Transverse colon (tissue), 4 donors: ENCODE measurements around the gene CDH19. TPM values are rescaled to one million over a fixed set of nuclear protein-coding genes. Genes with fewer than 3 reads are reported as not detected.

Source experiments
- DNase-seq: peaks from one replicate; pipeline ENCODE4 v3.0.0-alpha.2; 2019
- H3K27ac ChIP-seq, 4 donors: fragments of 200-600 bp; sonication (generic); 2 replicates each; pipeline ENCODE4 v1.5.1; 2016 to 2018; ENCODE audit warnings: inconsistent platforms in 4 of 4
- H3K27me3 ChIP-seq: fragments of 200-600 bp; sonication (generic); 2 replicates; pipeline ENCODE4 v1.5.1; 2017; ENCODE audit warnings: inconsistent platforms
- H3K36me3 ChIP-seq, 4 donors: fragments of 200-600 bp; sonication (generic); 2 replicates each; pipeline ENCODE4 v1.5.1; 2017 to 2019; ENCODE audit warnings: inconsistent platforms in 4 of 4
- H3K4me1 ChIP-seq, 4 donors: fragments of 200-600 bp; sonication (generic); 2 replicates each; pipeline ENCODE4 v1.5.1; 2017 to 2020; ENCODE audit warnings: inconsistent platforms in 4 of 4
- H3K4me3 ChIP-seq, 4 donors: fragments of 200-600 bp; sonication (generic); 1 replicate in 1 of 4; 2 replicates in 3 of 4; pipeline versions ENCODE4 v1.5.1 to v1.6.1; 2017 to 2019; ENCODE audit warnings: inconsistent platforms in 4 of 4
- H3K9me3 ChIP-seq, 2 donors: fragments of 200-600 bp; sonication (generic); 2 replicates each; pipeline ENCODE4 v1.5.1; 2017 to 2019; ENCODE audit warnings: inconsistent platforms in 2 of 2
- CTCF ChIP-seq, 5 experiments: fragments of 200-600 bp in 3 of 5; fragments of 450-650 bp in 2 of 5; sonication (generic) in 3 of 5; IDR thresholded peaks; 1 replicate in 2 of 5; 2 replicates in 3 of 5; pipeline ENCODE4 v1.5.1; 2016 to 2017; ENCODE audit warnings: antibody characterized with exemption in 5 of 5, inconsistent platforms in 3 of 5, mild to moderate bottlenecking in 2 of 5, moderate library complexity in 1 of 5
- EP300 ChIP-seq: sonication (generic); formaldehyde crosslinking; IDR thresholded peaks from one replicate; pipeline ENCODE4 v1.6.1; 2017; ENCODE audit warnings: antibody characterized with exemption, low read depth
- POLR2A ChIP-seq: fragments of 450-650 bp; IDR thresholded peaks from one replicate; pipeline ENCODE4 v1.6.1; 2016; ENCODE audit warnings: antibody characterized with exemption, mild to moderate bottlenecking, moderate library complexity
- POLR2AphosphoS5 ChIP-seq, 3 donors: sonication (generic); formaldehyde crosslinking; IDR thresholded peaks; one replicate each; pipeline ENCODE4 v1.6.1; 2016; ENCODE audit warnings: antibody characterized with exemption in 3 of 3
- WGBS, 2 donors: methylation state at CpG; one replicate each; pipeline ENCODE4 v1.1.5; 2018; ENCODE audit warnings: low coverage in 1 of 2; 5-methylcytosine and 5-hydroxymethylcytosine counted together
- in situ Hi-C, 4 donors: fragments of 200-750 bp; cut with MboI; loops; one replicate each; pipeline versions ENCODE4 v1.15.0 to v1.15.1; 2017; ENCODE audit warnings: low sequenced_read_pairs in 3 of 4, low pct_ligation_motif_present in 1 of 4, low pct_unique_long_range_greater_than_20kb in 1 of 4
- intact Hi-C: fragments of 100-400 bp; cut with DNase I; formaldehyde crosslinking; loops from one replicate; pipeline ENCODE4 v1.15.1; 2023; ENCODE audit warnings: low total_unique reads
- total RNA-seq, 4 donors: library from RNA; depleted of rRNA; stranded (reverse); fragments of >200 nt; gene quantifications; one replicate each; pipeline ENCODE4 v1.1.0, GENCODE V29; 2016

The CDH19 gene
- total RNA-seq, 4 donors from 2014 or later, result 8.2 to 57.1 (median 8.7) TPM

GRCh38 chr18:66641056-66641455 lies 37.2 kb upstream of the CDH19 start:
- in situ Hi-C loops (no loop called here), intact Hi-C loops (no loop called here)
- Histone ChIP-seq H3K4me1 (peaks cover 0 to 6% (median 0%) of the 10 kb centered on the region in 4 donors), H3K4me3 (no peak overlapping the region), H3K36me3 (no peaks in the 10 kb centered on the region), H3K27me3 (no peaks in the 10 kb centered on the region), H3K9me3 (no peaks in the 10 kb centered on the region), H3K27ac (no peak overlapping the region)
- TF ChIP-seq EP300, result no peak
- no peak for DNase-seq
- WGBS, 2 donors, result 79 to 84% methylated on average over 4 of the region's 4 CpGs

GRCh38 chr18:66640431-66640830 lies 36.5 kb upstream of the CDH19 start:
- no peaks in the 10 kb centered on the region for H3K9me3 ChIP-seq
- H3K36me3 ChIP-seq, result no peaks in the 10 kb centered on the region
- TF ChIP-seq CTCF (IDR thresholded peaks at IDR 0.05), result no peak
- TF ChIP-seq POLR2A, result no peak
- TF ChIP-seq POLR2AphosphoS5 (IDR thresholded peaks at IDR 0.05), result no peak
- TF ChIP-seq EP300, result no peak
- H3K4me3 ChIP-seq, result no peak overlapping the region
- WGBS, 2 donors, result 38 to 41% methylated on average over 3 to 4 of the region's 4 CpGs
- peak; percentile 17 for DNase-seq
- H3K27me3 ChIP-seq, result no peaks in the 10 kb centered on the region
- peaks cover 0 to 6% (median 0%) of the 10 kb centered on the region in 4 donors for H3K4me1 ChIP-seq
- intact Hi-C loops (no loop called here), in situ Hi-C loops (no loop called here)
- H3K27ac ChIP-seq, result no peak overlapping the region

GRCh38 chr18:66638856-66639629 lies 35.2 kb upstream of the CDH19 start:
- intact Hi-C loops, result no loop called here
- in situ Hi-C loops, result no loop called here
- Histone ChIP-seq H3K27me3 (no peaks in the 10 kb centered on the region), H3K9me3 (no peaks in the 10 kb centered on the region), H3K4me3 (no peak overlapping the region), H3K27ac (no peak overlapping the region), H3K36me3 (no peaks in the 10 kb centered on the region), H3K4me1 (peaks cover 0 to 6% (median 0%) of the 10 kb centered on the region in 4 donors)
- WGBS, 2 donors, result 29 to 42% methylated on average over 5 of the region's 5 CpGs
- no peak for TF ChIP-seq POLR2A
- no peak for TF ChIP-seq CTCF (IDR thresholded peaks at IDR 0.05)
- no peak for TF ChIP-seq EP300
- TF ChIP-seq POLR2AphosphoS5 (IDR thresholded peaks at IDR 0.05), result no peak
- no peak for DNase-seq

DNA sequence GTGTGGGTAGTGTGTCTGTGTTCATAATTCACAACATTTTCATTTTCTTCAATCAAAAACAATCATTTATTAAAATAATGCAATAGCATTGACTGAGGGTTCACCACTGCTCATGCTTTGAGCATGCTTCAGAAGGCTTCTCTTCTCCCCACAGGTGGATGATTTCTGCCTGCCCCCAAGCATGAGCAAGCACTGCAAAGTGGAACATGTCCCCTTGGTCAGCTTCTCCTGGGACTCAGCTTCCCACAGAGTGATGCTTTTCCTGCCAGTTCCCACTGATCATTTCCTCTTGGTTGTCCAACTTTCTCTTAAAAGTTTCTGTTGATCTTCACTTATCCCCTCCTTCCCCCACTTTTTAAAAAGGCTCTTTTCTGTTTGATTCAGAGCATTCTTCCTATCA lies 31.5 kb upstream of the CDH19 start:
- intact Hi-C loops, result no loop called here
- Histone ChIP-seq H3K36me3 (no peaks in the 10 kb centered on the region), H3K9me3 (no peaks in the 10 kb centered on the region), H3K27me3 (no peaks in the 10 kb centered on the region), H3K4me3 (no peak overlapping the region), H3K27ac (no peak overlapping the region), H3K4me1 (peaks cover 0 to 6% (median 0%) of the 10 kb centered on the region in 4 donors)
- no peak for TF ChIP-seq CTCF (IDR thresholded peaks at IDR 0.05)
- TF ChIP-seq EP300, result no peak
- TF ChIP-seq POLR2AphosphoS5 (IDR thresholded peaks at IDR 0.05), result no peak
- TF ChIP-seq POLR2A, result no peak
- no peak for DNase-seq
- in situ Hi-C loops, result no loop called here

DNA sequence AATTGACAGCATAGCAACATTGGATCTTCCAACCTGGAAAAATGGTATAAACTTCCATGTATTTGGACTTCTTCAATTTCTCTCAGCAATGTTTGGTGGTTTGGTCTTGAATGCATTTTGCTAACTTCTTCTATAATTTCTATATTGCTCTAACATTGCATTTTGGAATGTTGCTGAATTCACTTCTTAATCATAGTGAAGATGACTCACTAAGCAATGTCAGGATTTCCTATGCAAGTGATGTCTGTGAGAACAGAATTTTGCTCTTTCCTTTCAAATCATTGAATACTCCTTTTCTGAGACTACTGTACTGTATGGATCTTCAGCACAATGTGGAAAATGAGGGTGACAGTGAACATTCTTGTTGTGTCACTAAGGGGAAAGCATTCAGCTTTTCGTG lies 28.9 kb upstream of the CDH19 start:
- DNase-seq, result no peak
- Histone ChIP-seq H3K36me3 (no peaks in the 10 kb centered on the region), H3K9me3 (no peaks in the 10 kb centered on the region), H3K27ac (no peak overlapping the region), H3K27me3 (no peaks in the 10 kb centered on the region), H3K4me3 (no peak overlapping the region), H3K4me1 (no peaks in the 10 kb centered on the region)
- intact Hi-C loops (no loop called here), in situ Hi-C loops (no loop called here)
- WGBS, 2 donors, result 86 to 100% methylated on average over 1 of the region's 1 CpG
- TF ChIP-seq EP300 (no peak), CTCF (IDR thresholded peaks at IDR 0.05) (no peak), POLR2A (no peak), POLR2AphosphoS5 (IDR thresholded peaks at IDR 0.05) (no peak)
